Panc1 (cell line): ENCODE data around the gene CIB4. TPM values are rescaled to one million over a fixed set of nuclear protein-coding genes. Genes with fewer than 3 reads are reported as not detected.

Experiments
- ATAC-seq: fragments of 200-7000 bp; cut with Tn5 transposase; 2 replicates; pipeline ENCODE4 v1.9.1; 2020; ENCODE audit warnings: mild to moderate bottlenecking, moderate library complexity
- BruUV-seq: library from RNA; stranded (reverse); fragments of 400-500 nt; replicated peaks from 2 replicates; lab custom pipeline; 2021; lab: Mats Ljungman, UMichigan
- CTCF ChIA-PET: fragments of 300-600 bp; sonication (Branson Sonifier 250); formaldehyde crosslinking; loops from one replicate; lab custom pipeline; 2022; ENCODE audit warnings: antibody characterized with exemption; lab: Charles Lee
- POLR2A ChIA-PET: fragments of 300-600 bp; sonication (Branson Sonifier 250); formaldehyde crosslinking; loops from one replicate; lab custom pipeline; 2022; ENCODE audit warnings: antibody characterized with exemption; lab: Charles Lee
- DNase-seq: peaks from one replicate; pipeline ENCODE4 v3.0.0-alpha.2; 2010; ENCODE audit warnings: low read depth, low spot score
- H3K27ac ChIP-seq: 2 replicates; pipeline ENCODE4 v1.5.1; 2011; ENCODE audit warnings: mild to moderate bottlenecking, low read length, inconsistent platforms
- H3K27me3 ChIP-seq: fragments of 200-500 bp; sonication (Bioruptor generic); 2 replicates; pipeline ENCODE4 v1.6.0; 2014; ENCODE audit warnings: low read length, inconsistent platforms; ENCODE audit not compliant: control insufficient read depth, insufficient read depth
- H3K36me3 ChIP-seq: fragments of 200-500 bp; sonication (Bioruptor generic); 2 replicates; pipeline ENCODE4 v1.5.1; 2014; ENCODE audit warnings: inconsistent platforms, mild to moderate bottlenecking, low read length, moderate library complexity; ENCODE audit not compliant: control insufficient read depth, insufficient read depth
- H3K4me1 ChIP-seq: 2 replicates; pipeline ENCODE4 v1.5.1; 2011; ENCODE audit warnings: inconsistent platforms, mild to moderate bottlenecking, low read length, moderate library complexity; ENCODE audit not compliant: control insufficient read depth, insufficient read depth
- H3K4me3 ChIP-seq, 2 experiments: 2 replicates each; pipeline ENCODE4 v1.5.1; 2011 to 2012; ENCODE audit warnings: low read depth in 2 of 2, low read length in 2 of 2, mild to moderate bottlenecking in 2 of 2, inconsistent platforms in 1 of 2, moderate library complexity in 1 of 2
- H3K9me3 ChIP-seq: fragments of 200-500 bp; sonication (Bioruptor generic); 2 replicates; pipeline ENCODE4 v1.5.1; 2014; ENCODE audit warnings: low read depth, mild to moderate bottlenecking, inconsistent platforms, low read length, moderate library complexity; ENCODE audit not compliant: control insufficient read depth, insufficient read depth
- POLR2AphosphoS5 ChIP-seq: IDR thresholded peaks from 2 replicates; pipeline ENCODE4 v1.6.1; 2012; ENCODE audit warnings: mild to moderate bottlenecking, low read depth, low read length, moderate library complexity
- SIN3A ChIP-seq: IDR thresholded peaks from 2 replicates; pipeline ENCODE4 v1.6.1; 2012; ENCODE audit warnings: low read depth, mild to moderate bottlenecking, low read length, moderate library complexity, borderline replicate concordance; ENCODE audit not compliant: insufficient read depth
- TCF7L2 ChIP-seq: IDR thresholded peaks from 2 replicates; pipeline ENCODE4 v1.6.1; 2011; ENCODE audit warnings: mild to moderate bottlenecking, low read depth, low read length, inconsistent platforms
- in situ Hi-C: cut with HindIII; loops from 2 replicates; pipeline ENCODE4 v1.10.0; 2016; ENCODE audit warnings: low sequenced_read_pairs, low pct_unique_long_range_greater_than_20kb
- intact Hi-C: fragments of 100-400 bp; cut with micrococcal nuclease; formaldehyde crosslinking; loops from one replicate; pipeline ENCODE4 v1.10.0; 2022; ENCODE audit not compliant: unreplicated experiment
- total RNA-seq: library from RNA; stranded (reverse); gene quantifications from one replicate; pipeline ENCODE4 v1.2.1, GENCODE V29; 2021; ENCODE audit not compliant: unreplicated experiment
- TF ChIP-seq, protein P1 (sequence below), 2 experiments: IDR thresholded peaks; 2 replicates each; pipeline ENCODE4 v1.6.1; 2011 to 2012; ENCODE audit warnings: low read depth in 2 of 2, control low read depth in 1 of 2, low read length in 1 of 2, mild to moderate bottlenecking in 1 of 2, moderate library complexity in 1 of 2; ENCODE audit not compliant: insufficient read depth in 1 of 2
- TF ChIP-seq, protein P2 (sequence below): fragments of 450-650 bp; IDR thresholded peaks from 2 replicates; pipeline ENCODE4 v1.5.1; 2017; ENCODE audit warnings: mild to moderate bottlenecking

The CIB4 gene
- total RNA-seq, 1 experiment from 2014 or later, result 0.33 TPM

DNA sequence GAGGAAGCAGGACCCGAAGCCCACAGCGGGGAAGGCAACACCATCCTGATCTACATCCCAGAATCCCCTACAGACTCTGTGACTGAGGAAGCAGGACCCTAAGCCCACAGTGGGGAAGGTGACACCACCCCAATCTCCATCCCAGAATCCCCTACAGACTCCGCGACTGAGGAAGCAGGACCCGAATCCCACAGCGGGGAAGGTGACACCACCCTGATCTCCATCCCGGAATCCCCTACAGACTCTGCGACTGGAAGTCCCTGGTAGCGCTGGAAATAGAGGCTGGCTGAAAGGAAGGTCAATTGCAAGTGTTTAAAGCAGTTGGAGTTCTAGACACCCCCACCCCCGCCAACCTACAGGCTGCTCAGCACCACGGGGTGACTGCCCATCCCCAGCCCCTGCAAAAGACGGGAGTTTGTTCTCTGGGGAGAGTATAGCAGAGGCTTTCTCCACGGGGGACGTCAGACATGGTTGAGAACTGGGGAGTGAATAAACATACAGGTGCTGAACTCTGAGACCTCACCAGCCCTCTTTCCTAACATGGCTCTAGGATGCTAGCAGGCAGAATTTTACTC is 21.0 kb downstream of the CIB4 start:
- Histone ChIP-seq H3K4me3 (no peak overlapping the region), H3K27ac (no peak overlapping the region), H3K27me3 (no peaks in the 10 kb centered on the region), H3K4me1 (0 out of 2 replicates have a peak, but pooled peaks cover 2% of the 10 kb centered on the region), H3K36me3 (no peaks in the 10 kb centered on the region), H3K9me3 (no peaks in the 10 kb centered on the region)
- DNase-seq (no peak), ATAC-seq (no peak)
- TF ChIP-seq TCF7L2 (no peak), POLR2AphosphoS5 (no peak), SIN3A (no peak)
- TF ChIP-seq, protein P1, sequence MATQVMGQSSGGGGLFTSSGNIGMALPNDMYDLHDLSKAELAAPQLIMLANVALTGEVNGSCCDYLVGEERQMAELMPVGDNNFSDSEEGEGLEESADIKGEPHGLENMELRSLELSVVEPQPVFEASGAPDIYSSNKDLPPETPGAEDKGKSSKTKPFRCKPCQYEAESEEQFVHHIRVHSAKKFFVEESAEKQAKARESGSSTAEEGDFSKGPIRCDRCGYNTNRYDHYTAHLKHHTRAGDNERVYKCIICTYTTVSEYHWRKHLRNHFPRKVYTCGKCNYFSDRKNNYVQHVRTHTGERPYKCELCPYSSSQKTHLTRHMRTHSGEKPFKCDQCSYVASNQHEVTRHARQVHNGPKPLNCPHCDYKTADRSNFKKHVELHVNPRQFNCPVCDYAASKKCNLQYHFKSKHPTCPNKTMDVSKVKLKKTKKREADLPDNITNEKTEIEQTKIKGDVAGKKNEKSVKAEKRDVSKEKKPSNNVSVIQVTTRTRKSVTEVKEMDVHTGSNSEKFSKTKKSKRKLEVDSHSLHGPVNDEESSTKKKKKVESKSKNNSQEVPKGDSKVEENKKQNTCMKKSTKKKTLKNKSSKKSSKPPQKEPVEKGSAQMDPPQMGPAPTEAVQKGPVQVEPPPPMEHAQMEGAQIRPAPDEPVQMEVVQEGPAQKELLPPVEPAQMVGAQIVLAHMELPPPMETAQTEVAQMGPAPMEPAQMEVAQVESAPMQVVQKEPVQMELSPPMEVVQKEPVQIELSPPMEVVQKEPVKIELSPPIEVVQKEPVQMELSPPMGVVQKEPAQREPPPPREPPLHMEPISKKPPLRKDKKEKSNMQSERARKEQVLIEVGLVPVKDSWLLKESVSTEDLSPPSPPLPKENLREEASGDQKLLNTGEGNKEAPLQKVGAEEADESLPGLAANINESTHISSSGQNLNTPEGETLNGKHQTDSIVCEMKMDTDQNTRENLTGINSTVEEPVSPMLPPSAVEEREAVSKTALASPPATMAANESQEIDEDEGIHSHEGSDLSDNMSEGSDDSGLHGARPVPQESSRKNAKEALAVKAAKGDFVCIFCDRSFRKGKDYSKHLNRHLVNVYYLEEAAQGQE (IDR thresholded peaks at IDR 0.05; ENCODE audit: insufficient read depth in 1 of 2, low read depth in 2 of 2, low read length in 1 of 2), result no peak
- TF ChIP-seq, protein P2, sequence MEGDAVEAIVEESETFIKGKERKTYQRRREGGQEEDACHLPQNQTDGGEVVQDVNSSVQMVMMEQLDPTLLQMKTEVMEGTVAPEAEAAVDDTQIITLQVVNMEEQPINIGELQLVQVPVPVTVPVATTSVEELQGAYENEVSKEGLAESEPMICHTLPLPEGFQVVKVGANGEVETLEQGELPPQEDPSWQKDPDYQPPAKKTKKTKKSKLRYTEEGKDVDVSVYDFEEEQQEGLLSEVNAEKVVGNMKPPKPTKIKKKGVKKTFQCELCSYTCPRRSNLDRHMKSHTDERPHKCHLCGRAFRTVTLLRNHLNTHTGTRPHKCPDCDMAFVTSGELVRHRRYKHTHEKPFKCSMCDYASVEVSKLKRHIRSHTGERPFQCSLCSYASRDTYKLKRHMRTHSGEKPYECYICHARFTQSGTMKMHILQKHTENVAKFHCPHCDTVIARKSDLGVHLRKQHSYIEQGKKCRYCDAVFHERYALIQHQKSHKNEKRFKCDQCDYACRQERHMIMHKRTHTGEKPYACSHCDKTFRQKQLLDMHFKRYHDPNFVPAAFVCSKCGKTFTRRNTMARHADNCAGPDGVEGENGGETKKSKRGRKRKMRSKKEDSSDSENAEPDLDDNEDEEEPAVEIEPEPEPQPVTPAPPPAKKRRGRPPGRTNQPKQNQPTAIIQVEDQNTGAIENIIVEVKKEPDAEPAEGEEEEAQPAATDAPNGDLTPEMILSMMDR, result no peak
- intact Hi-C loops, result no loop called here
- BruUV-seq, result no TSS peak
- ChIA-PET CTCF (interaction anchor here (0.9 kb wide), 1 partner anchor 32 kb away, joined by 3 read pairs; no protein-coding TSS in a partner anchor), POLR2A (no interaction called here)
- in situ Hi-C loops, result no loop called here

- H3K27me3 ChIP-seq, result no peaks in the 10 kb centered on the region
- DNase-seq, result no peak
- intact Hi-C loops, result no loop called here
- H3K27ac ChIP-seq, result no peak overlapping the region
- H3K4me1 ChIP-seq, result 0 out of 2 replicates have a peak, but pooled peaks cover 2% of the 10 kb centered on the region
- ATAC-seq, result no peak
- BruUV-seq, result no TSS peak
- POLR2A ChIA-PET, result no interaction called here
- CTCF ChIA-PET, result no interaction called here
- no peak overlapping the region for H3K4me3 ChIP-seq
- H3K9me3 ChIP-seq, result no peaks in the 10 kb centered on the region
- TF ChIP-seq TCF7L2, result no peak
- TF ChIP-seq, protein P1 (IDR thresholded peaks at IDR 0.05; ENCODE audit: insufficient read depth in 1 of 2, low read depth in 2 of 2, low read length in 1 of 2), result no peak
- TF ChIP-seq, protein P2, result no peak
- in situ Hi-C loops, result no loop called here
- no peaks in the 10 kb centered on the region for H3K36me3 ChIP-seq
These were observed 21.6 kb downstream of the CIB4 start for GRCh38 chr2:26619521-26619951.
